Progenitor cell of endocrine pancreas (in vitro differentiated cells): ENCODE data around the gene MIF. TPM values are rescaled to one million over a fixed set of nuclear protein-coding genes. Genes with fewer than 3 reads are reported as not detected.
"Not testable (repeated sequence)": the region's sequence is repeated elsewhere in the genome, so short reads cannot be mapped to it uniquely, and the experiment has no call there.

Source experiments
- DNase-seq: peaks from one replicate; pipeline ENCODE4 v3.0.0; 2021; ENCODE audit warnings: low spot score; ENCODE audit not compliant: unreplicated experiment
- H3K27ac Mint-ChIP-seq: 2 replicates; pipeline ENCODE4 v1.8.0; 2021; ENCODE audit warnings: mild to moderate bottlenecking, moderate library complexity, mixed read lengths
- H3K27me3 Mint-ChIP-seq: 2 replicates; pipeline ENCODE4 v1.8.0; 2021; ENCODE audit warnings: mixed read lengths
- H3K36me3 Mint-ChIP-seq: 2 replicates; pipeline ENCODE4 v1.8.0; 2022; ENCODE audit warnings: mixed read lengths; ENCODE audit not compliant: insufficient read depth
- H3K4me1 Mint-ChIP-seq: 2 replicates; pipeline ENCODE4 v1.8.0; 2021; ENCODE audit warnings: low read depth, mixed read lengths
- H3K4me3 Mint-ChIP-seq: 2 replicates; pipeline ENCODE4 v1.8.0; 2021; ENCODE audit warnings: low read depth, mild to moderate bottlenecking, moderate library complexity, mixed read lengths
- H3K9me3 Mint-ChIP-seq: 2 replicates; pipeline ENCODE4 v1.8.0; 2021; ENCODE audit warnings: low read depth, mixed read lengths
- total RNA-seq: library from RNA; stranded (reverse); gene quantifications from 2 replicates; pipeline ENCODE4 v1.2.1, GENCODE V29; 2021
- TF ChIP-seq, protein P1 (sequence below): fragments of 200-600 bp; sonication (generic); IDR thresholded peaks from one replicate; pipeline ENCODE4 v1.5.0; 2021; ENCODE audit warnings: antibody characterized with exemption, mild to moderate bottlenecking; ENCODE audit not compliant: unreplicated experiment

MIF gene
- total RNA-seq, 1 donor from 2014 or later = 562 TPM

- TF ChIP-seq, protein P1, sequence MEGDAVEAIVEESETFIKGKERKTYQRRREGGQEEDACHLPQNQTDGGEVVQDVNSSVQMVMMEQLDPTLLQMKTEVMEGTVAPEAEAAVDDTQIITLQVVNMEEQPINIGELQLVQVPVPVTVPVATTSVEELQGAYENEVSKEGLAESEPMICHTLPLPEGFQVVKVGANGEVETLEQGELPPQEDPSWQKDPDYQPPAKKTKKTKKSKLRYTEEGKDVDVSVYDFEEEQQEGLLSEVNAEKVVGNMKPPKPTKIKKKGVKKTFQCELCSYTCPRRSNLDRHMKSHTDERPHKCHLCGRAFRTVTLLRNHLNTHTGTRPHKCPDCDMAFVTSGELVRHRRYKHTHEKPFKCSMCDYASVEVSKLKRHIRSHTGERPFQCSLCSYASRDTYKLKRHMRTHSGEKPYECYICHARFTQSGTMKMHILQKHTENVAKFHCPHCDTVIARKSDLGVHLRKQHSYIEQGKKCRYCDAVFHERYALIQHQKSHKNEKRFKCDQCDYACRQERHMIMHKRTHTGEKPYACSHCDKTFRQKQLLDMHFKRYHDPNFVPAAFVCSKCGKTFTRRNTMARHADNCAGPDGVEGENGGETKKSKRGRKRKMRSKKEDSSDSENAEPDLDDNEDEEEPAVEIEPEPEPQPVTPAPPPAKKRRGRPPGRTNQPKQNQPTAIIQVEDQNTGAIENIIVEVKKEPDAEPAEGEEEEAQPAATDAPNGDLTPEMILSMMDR = no peak
- Mint-ChIP-seq H3K27me3 (no peaks in the 10 kb centered on the region), H3K4me3 (no peak overlapping the region), H3K9me3 (no peaks in the 10 kb centered on the region), H3K27ac (peak overlapping the region; percentile 73), H3K36me3 (peaks cover 4% of the 10 kb centered on the region), H3K4me1 (peaks cover 11% of the 10 kb centered on the region)
- DNase-seq = no peak
Observed at GRCh38 chr22:23915290-23915689, 21.1 kb downstream of the MIF start.

DNA sequence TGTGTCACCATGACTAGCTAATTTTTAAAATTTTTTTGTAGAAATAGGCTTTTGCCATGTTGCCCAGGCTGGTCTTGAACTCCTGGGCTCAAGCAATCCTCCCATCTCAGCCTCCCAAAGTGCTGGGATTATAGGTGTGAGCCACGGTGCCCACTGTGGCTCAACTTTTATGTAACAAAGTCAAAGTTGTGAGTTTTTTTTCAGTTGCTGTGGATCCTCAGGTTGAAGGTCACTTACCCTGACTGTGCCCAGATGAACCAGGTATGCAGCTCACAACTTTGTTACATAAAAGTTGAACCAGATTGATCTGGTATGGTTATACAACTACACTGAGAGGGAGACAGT, 26.1 kb downstream of the MIF start:
- not testable (repeated sequence) for H3K9me3 Mint-ChIP-seq, DNase-seq, H3K27ac Mint-ChIP-seq, H3K4me1 Mint-ChIP-seq, H3K4me3 Mint-ChIP-seq, H3K27me3 Mint-ChIP-seq
- H3K36me3 Mint-ChIP-seq = peaks cover 25% of the 10 kb centered on the region

DNA sequence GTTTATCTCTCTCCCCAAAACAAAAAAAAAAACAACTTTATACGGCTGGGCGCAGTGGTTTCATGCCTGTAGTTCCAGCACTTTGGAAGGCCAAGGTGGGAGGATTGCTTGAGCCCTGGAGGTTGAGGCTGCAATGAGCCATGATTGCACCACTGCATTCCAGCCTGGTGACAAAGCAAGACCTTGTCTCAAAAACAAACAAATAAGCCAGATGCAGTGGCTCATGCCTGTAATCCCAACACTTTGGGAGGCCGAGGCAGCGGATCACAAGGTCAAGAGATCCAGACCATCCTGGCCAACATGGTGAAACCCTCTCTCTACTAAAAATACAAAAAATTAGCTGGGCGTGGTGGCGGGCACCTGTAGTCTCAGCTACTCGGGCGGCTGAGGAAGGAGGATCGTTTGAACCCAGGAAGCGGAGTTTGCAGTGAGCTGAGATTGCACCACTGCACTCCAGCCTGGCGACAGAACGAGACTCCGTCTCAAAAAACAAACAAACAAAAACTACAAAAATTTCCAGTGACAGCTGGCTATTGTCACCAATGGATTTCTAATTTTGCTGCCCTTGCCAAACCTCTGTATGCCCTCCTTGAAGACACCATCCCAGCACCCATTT, 27.5 kb downstream of the MIF start:
- not testable (repeated sequence) for DNase-seq, H3K4me3 Mint-ChIP-seq, H3K27me3 Mint-ChIP-seq, H3K9me3 Mint-ChIP-seq, H3K4me1 Mint-ChIP-seq
- Mint-ChIP-seq H3K36me3 (peaks cover 36% of the 10 kb centered on the region), H3K27ac (peak overlapping the region; percentile 9)

DNA sequence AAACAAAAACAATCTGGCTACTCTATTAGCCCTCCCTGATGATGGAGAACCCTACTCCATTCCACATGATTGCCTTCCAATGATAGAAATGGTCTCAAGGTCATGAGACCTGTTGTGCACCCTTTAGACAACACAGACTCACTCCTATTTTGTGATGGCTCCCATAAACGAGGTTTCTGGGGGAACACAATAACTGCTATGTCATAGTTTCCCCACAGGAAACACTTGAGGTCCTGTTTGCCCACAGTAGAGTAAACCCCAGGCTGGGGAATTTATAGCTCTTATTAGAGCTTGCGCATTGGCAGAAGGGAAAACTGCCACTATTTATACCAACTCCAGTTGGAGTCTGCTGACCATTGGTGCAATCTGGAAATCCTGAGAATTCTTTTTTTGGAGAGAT, 28.7 kb downstream of the MIF start:
- no peaks in the 10 kb centered on the region for H3K27me3 Mint-ChIP-seq
- DNase-seq = no peak
- TF ChIP-seq, protein P1 = no peak
- H3K27ac Mint-ChIP-seq = no peak overlapping the region
- no peak overlapping the region for H3K4me3 Mint-ChIP-seq
- peaks cover 44% of the 10 kb centered on the region for H3K36me3 Mint-ChIP-seq
- H3K4me1 Mint-ChIP-seq = no peaks in the 10 kb centered on the region
- H3K9me3 Mint-ChIP-seq = peaks cover 4% of the 10 kb centered on the region

GRCh38 chr22:23925020-23925606, 30.9 kb downstream of the MIF start:
- TF ChIP-seq, protein P1 = no peak
- H3K4me1 Mint-ChIP-seq = no peaks in the 10 kb centered on the region

GRCh38 chr22:23926561-23926960, 32.4 kb downstream of the MIF start:
- peaks cover 53% of the 10 kb centered on the region for H3K36me3 Mint-ChIP-seq
- H3K4me1 Mint-ChIP-seq = no peaks in the 10 kb centered on the region

More at GRCh38 chr22:23925020-23925606, 30.9 kb downstream of the MIF start:
- Mint-ChIP-seq H3K9me3 (peaks cover 4% of the 10 kb centered on the region), H3K27me3 (no peaks in the 10 kb centered on the region), H3K27ac (peak overlapping the region; percentile 53), H3K36me3 (peaks cover 50% of the 10 kb centered on the region), H3K4me3 (no peak overlapping the region)
- no peak for DNase-seq

More at GRCh38 chr22:23926561-23926960, 32.4 kb downstream of the MIF start:
- Mint-ChIP-seq H3K4me3 (no peak overlapping the region), H3K9me3 (peaks cover 10% of the 10 kb centered on the region), H3K27ac (no peak overlapping the region), H3K27me3 (no peaks in the 10 kb centered on the region)
- TF ChIP-seq, protein P1 = no peak
- DNase-seq = no peak
